Ascending aorta (tissue), 2 donors: Measurements from ENCODE around the gene SUMO1. TPM values are rescaled to one million over a fixed set of nuclear protein-coding genes. Genes with fewer than 3 reads are reported as not detected.

ENCODE experiments used
- DNase-seq, 2 donors: peaks; one replicate each; pipeline ENCODE4 v3.0.0-alpha.2; 2019; ENCODE audit warnings: low spot score in 2 of 2
- H3K27ac ChIP-seq, 2 donors: fragments of 200-600 bp; sonication (generic); one replicate each; pipeline ENCODE4 v1.5.1; 2016 to 2017; ENCODE audit warnings: mild to moderate bottlenecking in 1 of 2
- H3K27me3 ChIP-seq: fragments of 200-600 bp; sonication (generic); one replicate; pipeline ENCODE4 v1.5.1; 2017
- H3K36me3 ChIP-seq, 2 donors: fragments of 200-600 bp; sonication (generic); one replicate each; pipeline ENCODE4 v1.5.1; 2016
- H3K4me1 ChIP-seq, 2 donors: fragments of 200-600 bp; sonication (generic); one replicate each; pipeline ENCODE4 v1.5.1; 2016 to 2017; ENCODE audit warnings: mild to moderate bottlenecking in 1 of 2
- H3K4me3 ChIP-seq, 2 donors: fragments of 200-600 bp; sonication (generic); one replicate each; pipeline ENCODE4 v1.5.1; 2016 to 2017; ENCODE audit warnings: mild to moderate bottlenecking in 1 of 2
- H3K9me3 ChIP-seq, 2 donors: fragments of 200-600 bp; sonication (generic); one replicate each; pipeline ENCODE4 v1.5.1; 2016
- CTCF ChIP-seq, 3 experiments: fragments of 200-600 bp in 2 of 3; fragments of 450-650 bp in 1 of 3; sonication (generic) in 2 of 3; IDR thresholded peaks; one replicate each; pipeline ENCODE4 v1.5.1; 2016 to 2019; ENCODE audit warnings: antibody characterized with exemption in 3 of 3, mild to moderate bottlenecking in 1 of 3, moderate library complexity in 1 of 3
- intact Hi-C: fragments of 100-400 bp; cut with DNase I; formaldehyde crosslinking; loops from one replicate; pipeline ENCODE4 v1.15.1; 2023
- total RNA-seq: library from RNA; depleted of rRNA; stranded (reverse); fragments of >200 nt; gene quantifications from one replicate; pipeline ENCODE4 v1.1.0, GENCODE V29; 2016

Gene SUMO1
- total RNA-seq, 1 donor from 2014 or later, result 208 TPM

- H3K4me1 ChIP-seq, result no peaks in the 10 kb centered on the region
Observed at GRCh38 chr2:202208526-202208925, 29.9 kb downstream of the SUMO1 start.

GRCh38 chr2:202204855-202205254 lies 33.5 kb downstream of the SUMO1 start:
- Histone ChIP-seq H3K4me1 (no peaks in the 10 kb centered on the region), H3K27ac (no peak overlapping the region), H3K27me3 (no peaks in the 10 kb centered on the region), H3K4me3 (no peak overlapping the region), H3K9me3 (no peaks in the 10 kb centered on the region), H3K36me3 (peaks cover 11 to 29% of the 10 kb centered on the region in 2 donors)
- intact Hi-C loops, result no loop called here
- no peak for TF ChIP-seq CTCF (IDR thresholded peaks at IDR 0.05)
- DNase-seq, result no peak

More at GRCh38 chr2:202208526-202208925, 29.9 kb downstream of the SUMO1 start:
- H3K36me3 ChIP-seq, result peaks cover 40 to 51% of the 10 kb centered on the region in 2 donors
- no peaks in the 10 kb centered on the region for H3K9me3 ChIP-seq
- TF ChIP-seq CTCF (IDR thresholded peaks at IDR 0.05), result no peak
- no peaks in the 10 kb centered on the region for H3K27me3 ChIP-seq
- intact Hi-C loops, result no loop called here
- no peak overlapping the region for H3K4me3 ChIP-seq
- DNase-seq, result no peak
- H3K27ac ChIP-seq, result no peak overlapping the region

GRCh38 chr2:202203348-202203747 lies 35.0 kb downstream of the SUMO1 start:
- peaks cover 11 to 19% of the 10 kb centered on the region in 2 donors for H3K36me3 ChIP-seq

GRCh38 chr2:202201220-202202160 lies 36.9 kb downstream of the SUMO1 start:
- H3K9me3 ChIP-seq, result no peaks in the 10 kb centered on the region
- H3K4me1 ChIP-seq, result no peaks in the 10 kb centered on the region
- no peak overlapping the region for H3K4me3 ChIP-seq
- intact Hi-C loops, result no loop called here
- H3K27ac ChIP-seq, result no peak overlapping the region
- H3K27me3 ChIP-seq, result no peaks in the 10 kb centered on the region
- peaks cover 5 to 6% of the 10 kb centered on the region in 2 donors for H3K36me3 ChIP-seq
- TF ChIP-seq CTCF (IDR thresholded peaks at IDR 0.05), result no peak
- no peak for DNase-seq

More at GRCh38 chr2:202203348-202203747, 35.0 kb downstream of the SUMO1 start:
- DNase-seq, result no peak
- Histone ChIP-seq H3K9me3 (no peaks in the 10 kb centered on the region), H3K4me3 (no peak overlapping the region), H3K4me1 (no peaks in the 10 kb centered on the region), H3K27ac (no peak overlapping the region), H3K27me3 (no peaks in the 10 kb centered on the region)
- intact Hi-C loops, result no loop called here
- TF ChIP-seq CTCF (IDR thresholded peaks at IDR 0.05), result no peak

GRCh38 chr2:202196727-202197126 lies 41.7 kb downstream of the SUMO1 start:
- Histone ChIP-seq H3K4me1 (no peaks in the 10 kb centered on the region), H3K36me3 (no peaks in the 10 kb centered on the region), H3K27me3 (no peaks in the 10 kb centered on the region), H3K9me3 (no peaks in the 10 kb centered on the region), H3K27ac (no peak overlapping the region), H3K4me3 (no peak overlapping the region)
- TF ChIP-seq CTCF (IDR thresholded peaks at IDR 0.05), result no peak
- DNase-seq, result no peak
- intact Hi-C loops, result no loop called here
